HTERT RPE-1 (cell line): ENCODE results near the gene DDX39A.
"Not testable (repeated sequence)": the region's sequence is repeated elsewhere in the genome, so short reads cannot be mapped to it uniquely, and the experiment has no call there.

Experiments used
- in situ Hi-C: fragments of 300-500 bp; cut with MboI; formaldehyde crosslinking; loops from 4 replicates; pipeline ENCODE4 v1.14.3; 2020; ENCODE audit warnings: low sequenced_read_pairs

The DDX39A gene

DNA sequence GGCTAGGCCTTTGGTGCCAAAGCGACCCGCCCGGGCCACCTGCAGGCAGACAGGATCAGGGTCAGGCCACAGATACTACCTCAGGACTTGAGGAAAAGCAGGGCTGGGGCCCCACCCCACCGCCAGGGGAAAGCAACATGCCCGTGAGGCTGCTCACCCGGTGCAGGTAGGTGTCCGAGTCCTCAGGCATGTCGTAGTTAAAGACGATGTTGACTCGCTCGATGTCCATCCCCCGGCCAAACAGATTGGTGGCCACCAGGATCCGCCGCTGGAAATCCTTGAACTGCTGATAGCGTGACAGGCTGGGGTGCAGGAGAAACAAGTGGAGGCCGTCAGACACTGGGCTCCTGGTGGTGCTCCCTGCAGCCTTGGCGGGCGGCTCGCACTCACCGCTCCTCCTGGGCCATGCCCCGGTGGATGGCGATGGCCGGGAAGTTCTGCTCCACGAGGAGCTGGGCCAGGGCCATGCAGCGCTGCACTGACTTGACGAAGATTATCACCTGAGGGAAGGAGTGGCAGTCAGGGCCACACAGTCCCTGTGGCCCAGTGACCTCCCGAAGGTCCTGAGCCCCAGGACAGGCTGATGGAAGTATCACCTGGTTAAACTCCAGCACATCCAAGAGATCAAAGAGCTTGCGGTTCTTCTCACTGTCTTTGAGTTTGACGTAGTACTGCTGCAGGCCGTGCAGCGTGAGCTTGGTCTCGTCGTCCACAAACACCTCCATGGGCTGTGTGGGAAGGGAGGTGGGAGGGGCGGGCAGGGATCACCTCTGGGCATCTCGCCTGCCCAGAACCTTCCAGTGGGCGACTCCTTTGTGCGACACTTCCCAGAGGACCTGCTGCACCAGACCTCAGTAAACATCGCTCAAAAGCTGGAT lies 9.8 kb downstream of the DDX39A start:
- in situ Hi-C loops = no loop called here

DNA sequence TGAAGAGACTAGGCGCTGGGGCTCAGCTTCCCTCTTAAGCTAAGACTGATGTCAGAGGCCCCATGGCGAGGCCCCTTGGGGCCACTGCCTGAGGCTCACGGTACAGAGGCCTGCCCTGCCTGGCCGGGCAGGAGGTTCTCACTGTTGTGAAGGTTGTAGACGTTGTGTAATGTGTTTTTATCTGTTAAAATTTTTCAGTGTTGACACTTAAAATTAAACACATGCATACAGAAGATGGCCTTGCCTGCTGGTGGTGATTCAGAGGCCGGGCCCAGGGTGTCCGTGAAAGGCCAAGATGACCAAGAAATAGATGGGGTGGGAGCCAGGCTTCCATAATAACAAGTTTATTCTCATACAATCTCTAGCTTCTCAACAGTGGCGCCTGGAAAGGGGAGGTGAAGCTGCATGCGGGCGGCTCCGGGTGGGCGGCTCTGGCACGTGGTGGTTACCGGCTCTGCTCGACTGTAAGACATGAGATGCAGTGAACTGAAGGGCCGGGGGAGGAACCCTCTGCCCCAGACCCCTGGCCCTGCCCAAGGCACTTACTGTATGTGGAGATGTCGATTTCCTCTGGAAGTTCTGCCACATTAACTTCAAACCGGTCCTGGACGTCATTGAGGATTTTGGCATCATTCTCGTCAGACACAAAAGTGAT lies 10.5 kb downstream of the DDX39A start:
- in situ Hi-C loops = no loop called here

DNA sequence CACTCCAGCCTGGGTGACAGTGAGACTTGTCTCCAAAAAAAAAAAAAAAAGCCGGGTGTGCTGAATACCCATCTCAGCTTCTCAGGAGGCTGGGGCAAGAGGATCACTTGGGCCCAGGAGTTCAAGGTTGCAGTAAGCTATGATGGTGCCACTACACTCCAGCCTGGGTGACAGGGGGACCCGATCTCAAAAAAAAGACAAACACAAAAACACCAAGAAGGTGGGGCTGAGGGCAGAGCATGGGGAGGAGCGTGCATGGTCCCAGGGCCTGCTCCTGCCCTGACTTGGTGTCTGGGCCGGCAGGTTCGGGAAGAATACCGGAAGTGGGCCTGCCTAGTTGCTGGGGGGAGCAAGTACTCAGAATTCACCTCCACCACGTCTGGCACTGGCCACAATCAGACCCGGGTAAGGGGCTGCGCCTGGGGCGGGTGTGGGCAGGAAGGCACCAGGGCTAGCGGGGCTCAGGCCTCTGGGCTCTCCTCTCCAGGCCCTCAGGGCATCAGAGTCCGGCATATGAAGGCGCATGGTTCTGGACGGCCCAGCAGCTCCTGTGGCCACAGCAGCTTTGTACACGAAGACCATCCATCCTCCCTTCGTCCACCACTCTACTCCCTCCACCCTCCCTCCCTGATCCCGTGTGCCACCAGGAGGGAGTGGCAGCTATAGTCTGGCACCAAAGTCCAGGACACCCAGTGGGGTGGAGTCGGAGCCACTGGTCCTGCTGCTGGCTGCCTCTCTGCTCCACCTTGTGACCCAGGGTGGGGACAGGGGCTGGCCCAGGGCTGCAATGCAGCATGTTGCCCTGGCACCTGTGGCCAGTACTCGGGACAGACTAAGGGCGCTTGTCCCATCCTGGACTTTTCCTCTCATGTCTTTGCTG lies 11.3 kb downstream of the DDX39A start:
- in situ Hi-C loops = no loop called here

DNA sequence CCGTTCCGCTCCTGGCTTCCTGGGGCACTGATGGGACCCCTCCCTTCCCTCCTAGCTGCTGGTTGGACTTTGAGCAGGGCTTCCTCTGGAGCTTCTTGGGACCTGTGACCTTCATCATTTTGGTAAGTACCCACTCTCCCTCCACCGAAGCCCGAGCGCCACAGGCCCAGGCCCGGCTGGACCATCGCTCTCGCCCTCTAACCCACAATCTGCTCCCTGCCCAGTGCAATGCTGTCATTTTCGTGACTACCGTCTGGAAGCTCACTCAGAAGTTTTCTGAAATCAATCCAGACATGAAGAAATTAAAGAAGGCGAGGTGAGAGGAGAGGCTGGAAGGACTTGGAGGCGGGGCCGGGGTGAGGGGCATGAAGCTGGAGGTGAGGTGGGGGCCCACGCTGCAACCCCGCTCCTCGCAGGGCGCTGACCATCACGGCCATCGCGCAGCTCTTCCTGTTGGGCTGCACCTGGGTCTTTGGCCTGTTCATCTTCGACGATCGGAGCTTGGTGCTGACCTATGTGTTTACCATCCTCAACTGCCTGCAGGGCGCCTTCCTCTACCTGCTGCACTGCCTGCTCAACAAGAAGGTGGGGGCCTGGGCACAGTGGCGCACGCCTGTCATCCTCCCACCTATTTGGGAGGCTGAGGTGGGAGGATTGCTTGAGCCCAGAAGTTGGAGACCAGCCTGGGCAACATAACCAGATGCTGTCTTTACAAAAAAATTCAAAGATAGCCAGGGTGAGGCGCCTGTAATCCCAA lies 12.3 kb downstream of the DDX39A start:
- in situ Hi-C loops = no loop called here

DNA sequence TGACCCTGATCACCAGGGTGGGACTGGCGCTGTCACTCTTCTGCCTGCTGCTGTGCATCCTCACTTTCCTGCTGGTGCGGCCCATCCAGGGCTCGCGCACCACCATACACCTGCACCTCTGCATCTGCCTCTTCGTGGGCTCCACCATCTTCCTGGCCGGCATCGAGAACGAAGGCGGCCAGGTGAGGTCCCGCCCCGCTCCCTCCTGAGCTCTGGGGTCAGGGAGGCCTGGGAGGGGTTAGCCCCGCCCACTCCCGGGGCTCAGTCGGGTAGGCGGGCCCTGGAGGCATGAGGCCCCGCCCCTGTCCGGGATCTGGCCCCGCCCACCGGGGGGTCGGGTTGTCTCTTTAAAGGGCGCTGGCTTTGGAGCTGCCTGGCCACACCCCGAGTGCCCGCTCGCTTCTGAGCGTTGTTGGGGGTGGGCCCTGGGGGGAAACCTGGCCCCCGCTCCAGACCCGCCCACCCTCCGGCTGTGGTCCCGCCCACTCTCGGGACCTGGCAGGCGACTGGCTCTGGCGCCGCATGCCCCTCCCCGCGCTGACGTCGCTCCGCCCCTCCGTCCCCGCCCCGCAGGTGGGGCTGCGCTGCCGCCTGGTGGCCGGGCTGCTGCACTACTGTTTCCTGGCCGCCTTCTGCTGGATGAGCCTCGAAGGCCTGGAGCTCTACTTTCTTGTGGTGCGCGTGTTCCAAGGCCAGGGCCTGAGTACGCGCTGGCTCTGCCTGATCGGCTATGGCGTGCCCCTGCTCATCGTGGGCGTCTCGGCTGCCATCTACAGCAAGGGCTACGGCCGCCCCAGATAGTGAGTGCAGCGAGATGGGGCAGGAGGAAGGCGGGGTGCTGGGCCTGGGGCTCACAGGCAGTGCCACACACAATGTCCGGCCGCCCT lies 13.1 kb downstream of the DDX39A start:
- in situ Hi-C loops = no loop called here

DNA sequence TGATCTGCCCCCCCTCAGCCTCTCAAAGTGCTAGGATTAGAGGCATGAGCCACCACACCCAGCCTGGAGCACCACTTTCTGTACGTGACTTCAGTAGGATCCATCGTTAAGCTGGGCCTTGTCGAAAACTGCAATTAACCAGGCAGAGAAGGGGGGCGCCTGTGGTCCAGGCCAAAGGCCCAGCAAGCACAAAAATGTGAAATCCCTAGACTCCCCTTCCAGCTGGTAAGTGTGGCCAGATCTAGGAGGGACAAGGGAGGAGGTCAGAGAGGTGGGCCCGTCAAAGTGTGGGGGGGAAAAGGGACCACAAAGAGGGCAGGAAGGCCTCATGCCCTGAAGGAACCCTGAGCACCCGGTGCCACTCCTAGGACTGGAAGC lies 13.8 kb downstream of the DDX39A start:
- in situ Hi-C loops = no loop called here

DNA sequence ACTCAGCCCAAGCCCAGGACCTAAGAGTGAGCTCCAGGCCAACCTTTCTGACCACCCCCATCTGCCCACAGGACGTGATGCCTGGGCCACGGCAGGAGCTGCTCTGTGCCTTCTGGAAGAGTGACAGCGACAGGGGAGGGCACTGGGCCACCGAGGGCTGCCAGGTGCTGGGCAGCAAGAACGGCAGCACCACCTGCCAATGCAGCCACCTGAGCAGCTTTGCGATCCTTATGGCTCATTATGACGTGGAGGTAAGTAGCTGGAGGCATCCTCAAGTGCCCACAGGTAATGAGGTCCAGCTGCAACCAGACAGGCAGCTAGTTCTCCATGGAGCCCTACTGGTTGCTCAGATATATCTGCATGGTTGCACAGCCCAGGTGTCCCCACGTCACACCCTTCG lies 14.8 kb downstream of the DDX39A start:
- in situ Hi-C loops = no loop called here

DNA sequence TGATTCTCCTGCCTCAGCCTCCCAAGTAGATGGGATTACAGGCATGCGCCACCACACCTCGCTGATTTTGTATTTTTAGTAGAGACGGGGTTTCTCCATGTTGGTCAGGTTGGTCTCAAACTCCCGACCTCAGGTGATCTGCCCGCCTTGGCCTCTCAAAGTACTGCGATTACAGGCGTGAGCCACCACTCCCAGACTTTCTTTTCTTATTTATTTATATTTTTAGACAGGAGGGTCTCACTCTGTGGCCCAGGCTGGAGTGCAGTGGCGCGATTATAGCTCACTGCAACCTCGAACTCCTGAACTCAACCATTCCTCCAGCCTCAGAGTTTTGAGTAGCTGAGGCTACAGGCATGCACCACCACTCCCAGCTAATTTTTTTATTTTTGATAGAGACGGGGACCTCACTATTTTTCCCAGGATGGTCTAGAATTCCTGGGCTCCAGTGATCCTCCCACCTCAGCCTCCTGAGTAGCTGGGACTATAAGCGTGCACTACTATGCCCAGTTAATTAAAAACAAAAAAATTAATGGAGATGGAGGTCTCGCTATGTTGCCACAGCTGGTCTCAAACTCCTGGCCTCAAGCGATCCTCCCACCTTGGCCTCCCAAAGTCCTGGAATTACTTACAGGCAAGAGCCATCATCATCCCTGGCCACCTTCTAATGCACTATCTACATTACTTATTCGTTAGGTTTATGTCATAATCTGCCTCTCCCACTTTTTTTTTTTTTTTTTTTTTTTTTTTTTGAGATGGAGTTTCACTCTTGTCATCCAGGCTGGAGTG lies 15.8 kb downstream of the DDX39A start:
- in situ Hi-C loops = not testable (repeated sequence)

DNA sequence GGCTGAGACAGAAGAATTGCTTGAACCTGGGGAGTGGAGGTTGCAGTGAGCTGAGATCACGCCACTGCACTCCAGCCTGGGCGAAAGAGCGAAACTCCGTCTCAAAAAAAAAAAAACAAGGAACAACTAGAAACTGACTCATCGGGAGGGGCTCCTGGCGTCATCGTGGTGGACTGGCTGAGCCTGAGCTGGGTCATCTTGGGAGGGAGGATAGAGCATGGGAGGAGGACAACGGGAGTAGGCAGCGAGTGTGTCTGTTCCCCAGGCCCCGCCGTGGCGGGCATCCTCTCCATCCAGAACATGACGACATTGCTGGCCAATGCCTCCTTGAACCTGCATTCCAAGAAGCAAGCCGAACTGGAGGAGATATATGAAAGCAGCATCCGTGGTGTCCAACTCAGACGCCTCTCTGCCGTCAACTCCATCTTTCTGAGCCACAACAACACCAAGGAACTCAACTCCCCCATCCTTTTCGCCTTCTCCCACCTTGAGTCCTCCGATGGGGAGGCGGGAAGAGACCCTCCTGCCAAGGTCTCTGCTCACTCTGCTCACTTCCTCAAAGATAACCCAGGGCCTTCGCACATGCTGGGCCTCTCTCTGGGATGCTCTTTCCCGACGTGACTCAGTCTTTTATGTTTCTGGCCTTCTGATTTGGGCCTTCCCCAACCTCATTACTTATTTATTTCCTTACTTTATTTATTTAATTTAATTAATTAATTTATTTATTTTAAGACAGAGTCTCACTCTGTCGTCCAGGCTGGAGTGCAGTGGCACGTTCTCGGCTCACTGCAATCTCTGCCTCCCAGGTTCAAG lies 16.6 kb downstream of the DDX39A start:
- in situ Hi-C loops = no loop called here

DNA sequence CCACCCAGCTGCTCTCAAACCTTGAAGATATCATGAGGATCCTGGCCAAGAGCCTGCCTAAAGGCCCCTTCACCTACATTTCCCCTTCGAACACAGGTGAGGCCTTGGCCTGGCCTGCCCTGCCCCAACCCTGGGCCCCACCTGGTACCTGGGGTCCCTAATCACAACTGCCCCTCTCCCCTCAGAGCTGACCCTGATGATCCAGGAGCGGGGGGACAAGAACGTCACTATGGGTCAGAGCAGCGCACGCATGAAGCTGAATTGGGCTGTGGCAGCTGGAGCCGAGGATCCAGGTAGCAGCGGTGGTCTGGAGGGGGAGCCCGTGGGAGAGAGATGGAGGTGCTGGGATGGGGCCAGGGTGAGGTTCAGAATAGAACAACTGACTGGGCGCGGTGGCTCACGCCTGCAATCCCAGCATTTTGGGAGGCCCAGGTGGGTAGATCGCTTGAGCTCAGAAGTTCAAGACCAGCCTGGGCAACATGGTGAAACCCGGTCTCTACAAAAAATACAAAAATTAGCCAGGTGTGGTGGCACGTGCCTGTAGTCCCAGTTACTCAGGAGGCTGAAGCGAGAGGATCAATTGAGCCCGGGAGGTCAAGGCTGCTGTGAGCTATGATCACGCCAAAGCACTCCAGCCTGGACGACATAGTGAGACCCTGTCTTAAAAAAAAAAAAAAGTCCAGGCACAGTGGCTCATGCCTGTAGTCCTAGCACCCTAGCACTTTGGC lies 17.5 kb downstream of the DDX39A start:
- in situ Hi-C loops = no loop called here

DNA sequence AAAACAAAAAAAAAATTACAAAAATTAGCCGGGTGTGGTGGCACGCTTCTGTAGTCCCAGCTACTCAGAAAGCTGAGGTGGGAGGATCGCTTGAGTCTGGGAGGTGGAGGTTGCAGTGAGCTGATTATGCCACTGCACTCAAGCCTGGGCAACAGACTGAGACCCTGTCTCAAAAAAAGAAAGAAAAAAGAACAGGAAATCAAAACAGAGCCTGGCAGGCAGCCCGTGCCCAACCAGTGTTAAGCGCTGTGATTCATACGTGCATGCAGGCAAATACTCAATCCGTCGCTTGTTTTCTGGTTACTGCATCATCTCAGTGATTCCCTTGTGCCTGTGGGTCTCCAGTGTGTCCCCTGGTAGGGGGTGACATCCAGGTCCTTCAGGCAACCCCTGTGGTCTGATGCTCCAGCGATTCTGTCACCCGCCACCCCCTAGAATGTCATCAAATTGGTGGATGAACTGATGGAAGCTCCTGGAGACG lies 18.1 kb downstream of the DDX39A start:
- in situ Hi-C loops = no loop called here

DNA sequence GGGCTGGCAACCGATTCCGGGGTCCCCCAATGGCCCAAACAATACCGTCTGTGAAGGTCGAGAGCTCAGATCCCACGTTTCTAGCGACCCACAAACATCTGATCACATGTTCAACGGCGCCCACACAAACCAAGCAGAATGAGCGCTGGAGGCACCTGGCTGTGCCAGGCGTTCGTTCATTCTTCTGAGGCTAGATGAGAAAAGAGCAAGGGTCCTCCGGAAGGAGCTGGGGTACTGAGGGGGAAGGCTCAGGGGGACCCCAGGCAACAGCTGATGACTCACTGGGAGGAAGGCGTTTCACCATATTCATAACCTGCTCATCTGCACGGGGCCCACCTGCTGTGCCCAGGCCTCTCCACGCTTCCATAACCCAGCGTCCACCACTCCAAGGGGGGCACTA lies 22.0 kb downstream of the DDX39A start:
- in situ Hi-C loops = not testable (repeated sequence)

DNA sequence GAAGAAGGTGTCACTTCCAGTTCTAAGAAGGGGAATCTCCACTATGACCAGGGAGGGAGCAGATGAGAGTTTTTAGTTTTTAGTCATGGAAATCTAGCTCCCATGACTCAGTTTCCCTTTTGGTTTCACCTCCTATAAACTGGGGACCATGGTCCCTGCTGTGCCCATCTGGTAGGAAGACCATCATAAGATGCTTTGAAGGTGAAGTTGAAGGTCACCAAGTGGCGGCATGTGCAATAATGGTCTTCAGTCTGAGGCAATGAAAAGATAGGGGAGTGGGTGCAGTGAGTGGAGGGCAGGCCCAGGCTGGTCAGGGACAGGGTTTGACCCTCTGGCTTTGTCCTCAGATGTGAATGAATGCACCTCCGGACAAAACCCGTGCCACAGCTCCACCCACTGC lies 22.4 kb downstream of the DDX39A start:
- in situ Hi-C loops = not testable (repeated sequence)

DNA sequence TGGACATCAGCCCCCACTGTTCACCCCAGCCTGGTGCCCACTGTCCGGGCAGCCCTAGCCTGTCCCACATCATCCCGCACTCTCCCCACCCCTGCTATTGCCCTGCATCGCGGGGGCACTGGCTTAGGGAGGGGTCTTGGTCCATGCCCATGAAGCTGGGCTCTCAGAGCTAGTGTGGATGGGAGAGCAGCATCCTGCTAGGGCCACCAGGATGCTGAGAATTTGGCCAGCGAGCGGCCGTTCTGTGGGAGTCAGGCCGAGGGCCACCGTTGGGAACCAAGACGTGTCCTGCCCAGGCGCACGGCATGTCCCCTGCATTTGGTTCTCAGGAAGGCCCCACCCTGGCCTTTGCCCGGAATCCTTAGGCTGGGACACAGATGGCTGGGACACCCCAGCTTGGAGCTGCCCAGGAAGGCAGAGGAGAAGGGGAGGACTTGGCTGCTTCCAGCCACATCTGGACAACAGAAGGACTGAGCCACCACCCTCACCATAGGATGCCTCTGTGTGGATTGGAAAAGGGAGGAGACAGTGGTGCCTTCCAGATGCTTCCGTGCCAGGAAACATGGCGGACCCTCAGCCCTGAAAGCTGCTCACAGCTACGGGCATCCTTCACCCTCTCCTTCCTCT lies 23.3 kb downstream of the DDX39A start:
- in situ Hi-C loops = no loop called here

DNA sequence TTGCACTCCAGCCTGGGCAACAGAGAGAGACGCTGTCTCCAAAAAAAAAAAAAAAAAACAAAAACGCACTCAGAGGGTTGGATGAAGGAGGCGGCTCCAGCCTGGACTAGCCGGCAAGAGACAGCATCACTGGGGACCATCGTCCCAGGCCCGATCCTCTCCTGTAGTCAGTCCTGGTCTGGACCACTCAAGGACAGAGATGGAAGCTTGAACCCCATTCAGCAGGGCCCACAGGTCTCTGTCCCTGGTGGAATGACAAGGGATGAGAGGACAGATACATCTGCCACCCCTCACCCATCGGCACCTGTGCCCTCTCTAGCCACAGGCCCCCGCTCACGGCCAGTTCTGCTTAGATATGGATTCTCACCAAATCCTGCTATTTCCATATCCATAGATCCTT lies 23.9 kb downstream of the DDX39A start:
- in situ Hi-C loops = no loop called here

DNA sequence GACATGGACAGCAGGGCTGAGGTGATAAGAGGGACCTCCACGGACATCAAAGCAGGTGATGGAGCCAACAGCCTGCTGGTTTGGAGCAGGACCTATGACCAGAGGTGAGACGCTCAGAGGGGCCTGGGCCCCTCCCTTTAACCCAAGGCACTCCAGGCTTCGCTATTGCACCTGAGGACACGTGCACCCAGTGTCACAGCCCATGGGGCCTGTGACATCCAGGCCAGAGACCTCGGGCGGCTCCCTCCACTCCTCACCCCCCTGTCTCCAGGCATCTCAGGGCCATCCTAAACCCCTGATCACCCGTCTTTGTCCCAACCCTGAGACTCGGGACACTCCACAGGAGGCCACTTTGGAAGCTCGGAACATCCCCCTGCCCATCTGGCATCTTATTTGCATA lies 25.0 kb downstream of the DDX39A start:
- in situ Hi-C loops = no loop called here

DNA sequence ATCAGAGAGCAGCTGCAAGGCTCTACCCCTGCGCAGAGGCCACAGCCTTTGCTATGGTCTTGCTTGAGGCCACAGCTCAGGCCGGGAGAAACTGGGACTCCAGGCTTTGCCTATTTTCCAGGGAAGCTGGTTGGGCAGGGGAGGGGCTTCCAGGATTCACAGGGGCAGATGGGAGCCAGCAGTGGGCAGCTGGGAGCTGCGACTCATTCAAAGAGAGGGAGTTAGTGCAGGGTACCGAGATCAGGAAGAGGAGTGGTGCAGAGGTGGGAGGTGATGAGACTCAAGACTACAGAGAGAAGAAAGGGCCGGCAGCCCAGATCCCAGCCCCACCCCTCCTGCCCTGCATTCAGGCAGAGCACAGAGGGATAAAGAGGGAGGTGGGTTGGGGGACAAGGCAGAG lies 25.8 kb downstream of the DDX39A start:
- in situ Hi-C loops = no loop called here
